ENCODE data around the gene DDX49.

DDX49 gene

DNA sequence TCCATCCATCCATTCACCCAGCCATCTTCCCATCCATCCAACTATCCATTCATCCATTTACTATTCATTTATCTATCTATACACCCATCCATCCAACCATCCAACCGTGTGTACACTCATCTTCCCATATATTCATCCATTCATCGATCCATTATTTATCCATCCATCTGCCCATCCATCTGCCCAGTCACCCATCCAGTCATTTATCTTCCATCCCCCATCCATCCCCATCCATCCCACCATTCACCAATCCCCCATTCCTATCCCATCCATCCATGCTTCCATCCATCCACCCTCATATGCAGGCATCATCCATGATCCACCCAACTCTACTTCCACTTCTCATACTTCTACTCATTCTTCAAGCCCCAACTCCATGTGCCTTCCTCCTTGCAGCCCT lies 35.5 kb downstream of the DDX49 start:
- no peaks in the 10 kb centered on the region for H3K9me3 ChIP-seq
- H3K4me1 ChIP-seq (ENCODE audit: control insufficient read depth in 1 of 2, insufficient read depth in 1 of 2, low read depth in 1 of 2, low read length in 1 of 2), result no peaks in the 10 kb centered on the region
- no peaks in the 10 kb centered on the region for H3K36me3 ChIP-seq
- H3K4me3 ChIP-seq (ENCODE audit: low read depth in 1 of 2, low read length in 1 of 2), result no peak overlapping the region
- no peak overlapping the region for H3K27ac ChIP-seq
- H3K27me3 ChIP-seq, result no peaks in the 10 kb centered on the region
- no peak for TF ChIP-seq CTCF (IDR thresholded peaks at IDR 0.05)

GRCh38 chr19:18960370-18960769 lies 40.9 kb downstream of the DDX49 start:
- Histone ChIP-seq H3K4me1 (ENCODE audit: control insufficient read depth in 1 of 2, insufficient read depth in 1 of 2, low read depth in 1 of 2, low read length in 1 of 2) (peaks cover 0 to 11% of the 10 kb centered on the region in 2 experiments), H3K4me3 (ENCODE audit: low read depth in 1 of 2, low read length in 1 of 2) (no peak overlapping the region), H3K9me3 (no peaks in the 10 kb centered on the region), H3K27me3 (no peaks in the 10 kb centered on the region), H3K36me3 (no peaks in the 10 kb centered on the region), H3K27ac (no peak overlapping the region)
- TF ChIP-seq CTCF (IDR thresholded peaks at IDR 0.05), result no peak

- Histone ChIP-seq H3K4me1 (ENCODE audit: control insufficient read depth in 1 of 2, insufficient read depth in 1 of 2, low read depth in 1 of 2, low read length in 1 of 2) (peaks cover 7 to 19% of the 10 kb centered on the region in 2 experiments), H3K27me3 (no peaks in the 10 kb centered on the region), H3K9me3 (no peaks in the 10 kb centered on the region), H3K27ac (no peak overlapping the region), H3K36me3 (no peaks in the 10 kb centered on the region), H3K4me3 (ENCODE audit: low read depth in 1 of 2, low read length in 1 of 2) (peak overlapping the region in 1 of 2 experiments; percentile 10)
- TF ChIP-seq CTCF (IDR thresholded peaks at IDR 0.05), result no peak
Measured at GRCh38 chr19:18961767-18962620, 42.5 kb downstream of the DDX49 start.

GRCh38 chr19:18964121-18964520 lies 44.6 kb downstream of the DDX49 start:
- no peak for TF ChIP-seq CTCF (IDR thresholded peaks at IDR 0.05)
- no peak overlapping the region for H3K4me3 ChIP-seq (ENCODE audit: low read depth in 1 of 2, low read length in 1 of 2)
- H3K27ac ChIP-seq, result no peak overlapping the region
- no peaks in the 10 kb centered on the region for H3K27me3 ChIP-seq
- H3K9me3 ChIP-seq, result no peaks in the 10 kb centered on the region
- H3K36me3 ChIP-seq, result no peaks in the 10 kb centered on the region
- H3K4me1 ChIP-seq (ENCODE audit: control insufficient read depth in 1 of 2, insufficient read depth in 1 of 2, low read depth in 1 of 2, low read length in 1 of 2), result peaks cover 28 to 40% of the 10 kb centered on the region in 2 experiments

- H3K9me3 ChIP-seq, result no peaks in the 10 kb centered on the region
- H3K4me1 ChIP-seq (ENCODE audit: control insufficient read depth in 1 of 2, insufficient read depth in 1 of 2, low read depth in 1 of 2, low read length in 1 of 2), result peaks cover 50 to 62% of the 10 kb centered on the region in 2 experiments
- no peaks in the 10 kb centered on the region for H3K27me3 ChIP-seq
- TF ChIP-seq CTCF (IDR thresholded peaks at IDR 0.05), result no peak
- peak overlapping the region; percentile 92 for H3K27ac ChIP-seq
- H3K36me3 ChIP-seq, result no peaks in the 10 kb centered on the region
- no peak overlapping the region for H3K4me3 ChIP-seq (ENCODE audit: low read depth in 1 of 2, low read length in 1 of 2)
Measured at GRCh38 chr19:18966307-18966706, 46.8 kb downstream of the DDX49 start.

Data from neutrophil (primary cell).